GM19035 (cell line): Measurements from ENCODE around the gene SCAMP5.

Experiments
- ATAC-seq: cut with Tn5 transposase; IDR thresholded peaks from one replicate; pipeline ENCODE4 v1.9.1; 2021; ENCODE audit not compliant: unreplicated experiment

Gene SCAMP5

GRCh38 chr15:75021341-75021740 is 26.0 kb downstream of the SCAMP5 start:
- ATAC-seq = no peak

DNA sequence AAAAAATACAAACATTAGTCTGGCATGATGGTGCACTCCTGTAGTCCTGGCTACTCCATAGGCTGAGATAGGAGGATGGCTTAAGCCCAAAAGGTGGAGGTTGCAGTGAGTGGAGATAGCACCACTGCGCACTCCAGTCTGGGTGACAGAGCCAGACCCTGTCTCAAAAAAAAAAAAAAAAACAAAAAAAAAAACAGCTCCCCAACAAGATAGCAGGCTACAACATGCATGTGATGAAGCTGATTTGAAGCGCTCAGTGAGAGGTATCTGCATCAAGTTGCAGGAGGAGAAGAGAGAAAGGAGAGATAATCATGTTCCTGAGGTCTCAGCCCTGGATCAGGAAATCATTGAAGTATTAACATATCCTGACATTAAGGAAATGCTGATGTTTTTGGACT is 27.4 kb downstream of the SCAMP5 start:
- ATAC-seq = no peak

- peak; percentile 92 for ATAC-seq
Measured at GRCh38 chr15:75023181-75023871, 28.0 kb downstream of the SCAMP5 start, which contains the start of gene PPCDC. PPCDC (plus strand) TSS chr15:75023590; CDS start chr15:75028319, 4,729 bp downstream.

- ATAC-seq = no peak
Measured at GRCh38 chr15:75023872-75024636, 28.7 kb downstream of the SCAMP5 start.

- ATAC-seq = no peak
Measured at GRCh38 chr15:75025107-75025506, 29.7 kb downstream of the SCAMP5 start.

- ATAC-seq = no peak
Measured at GRCh38 chr15:75025548-75026260, 30.3 kb downstream of the SCAMP5 start.

GRCh38 chr15:75027551-75027950 is 32.2 kb downstream of the SCAMP5 start:
- no peak for ATAC-seq

GRCh38 chr15:75028991-75029377 is 33.6 kb downstream of the SCAMP5 start:
- ATAC-seq = no peak

GRCh38 chr15:75029378-75030022 is 34.1 kb downstream of the SCAMP5 start:
- no peak for ATAC-seq

DNA sequence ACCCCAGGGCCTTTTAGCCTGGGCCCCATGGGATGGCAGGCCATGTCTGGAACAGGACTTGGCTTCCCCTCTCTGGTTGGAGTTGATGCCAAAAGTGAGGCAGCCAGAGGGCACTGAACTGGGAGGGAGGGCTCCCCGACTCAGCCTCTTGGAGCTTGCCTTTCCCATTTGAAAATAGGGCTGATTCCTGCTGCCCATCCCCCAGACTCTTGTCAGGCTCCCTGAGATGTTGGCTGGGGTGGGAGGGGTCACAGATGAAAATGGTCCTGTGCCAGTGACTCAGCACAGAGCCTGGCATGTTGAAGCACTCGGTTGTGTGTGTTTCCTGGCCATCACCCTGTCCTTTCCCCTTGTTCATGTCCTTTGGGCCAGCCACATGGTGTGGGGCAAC is 34.7 kb downstream of the SCAMP5 start:
- ATAC-seq = no peak

DNA sequence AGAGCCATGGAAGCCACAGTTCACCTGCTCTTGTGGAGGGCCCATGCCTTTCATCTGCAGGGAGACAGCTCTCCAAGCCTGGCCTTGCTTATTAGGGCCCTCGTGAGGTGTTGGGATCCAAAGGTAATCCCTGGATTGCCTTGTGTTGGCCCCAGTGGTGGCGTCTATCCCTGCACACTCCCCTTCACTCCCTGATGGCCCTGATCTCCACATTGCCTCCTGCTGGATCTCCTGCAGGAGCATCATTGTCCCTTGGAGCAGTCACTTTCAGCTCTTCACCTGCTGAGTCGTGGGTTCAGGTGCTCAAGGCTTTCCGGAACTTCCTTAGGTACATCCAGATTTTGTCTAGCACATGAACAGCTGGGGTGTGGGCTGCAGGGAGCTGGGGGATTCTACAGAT is 35.1 kb downstream of the SCAMP5 start:
- ATAC-seq = no peak

- ATAC-seq = no peak
Measured at GRCh38 chr15:75031848-75032247, 36.5 kb downstream of the SCAMP5 start.

DNA sequence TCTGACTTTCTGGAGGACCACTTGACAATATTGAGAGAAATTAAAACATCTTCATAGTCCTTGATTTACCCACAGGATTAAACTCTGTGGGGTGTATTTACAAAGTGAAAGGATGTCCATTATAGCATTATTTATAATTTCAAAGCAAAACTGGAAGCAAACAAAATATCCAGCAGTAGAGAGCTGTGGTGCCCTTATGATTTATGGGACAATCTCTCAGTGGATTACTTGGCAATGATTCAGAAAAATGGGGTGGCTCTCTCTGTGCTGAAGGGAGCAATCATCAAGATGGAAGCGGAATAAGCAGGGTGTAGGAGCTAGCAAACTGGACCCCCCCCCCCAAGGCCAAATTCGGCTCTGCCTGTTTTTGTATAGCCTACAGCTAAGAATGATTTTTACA is 37.0 kb downstream of the SCAMP5 start:
- ATAC-seq = no peak

DNA sequence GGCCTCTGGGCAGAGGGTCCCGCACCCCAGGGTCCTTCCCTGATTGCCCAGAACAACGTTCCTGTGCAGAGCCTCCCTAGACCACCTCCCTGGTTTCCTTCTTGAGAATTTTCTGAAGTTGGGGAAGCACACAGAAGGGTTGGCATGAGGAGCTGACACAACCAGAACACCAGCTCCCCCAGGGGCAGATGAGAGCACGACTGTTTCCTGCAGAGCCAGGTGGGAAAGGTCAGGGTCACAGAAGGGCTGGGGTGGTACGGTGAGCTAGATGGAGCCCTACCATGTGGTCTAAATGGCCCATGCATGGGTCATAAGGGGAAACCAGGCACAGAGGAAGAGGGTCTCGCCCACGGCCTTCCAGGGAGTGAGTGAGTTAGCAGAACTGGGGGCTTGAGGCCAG is 38.4 kb downstream of the SCAMP5 start:
- ATAC-seq = no peak

DNA sequence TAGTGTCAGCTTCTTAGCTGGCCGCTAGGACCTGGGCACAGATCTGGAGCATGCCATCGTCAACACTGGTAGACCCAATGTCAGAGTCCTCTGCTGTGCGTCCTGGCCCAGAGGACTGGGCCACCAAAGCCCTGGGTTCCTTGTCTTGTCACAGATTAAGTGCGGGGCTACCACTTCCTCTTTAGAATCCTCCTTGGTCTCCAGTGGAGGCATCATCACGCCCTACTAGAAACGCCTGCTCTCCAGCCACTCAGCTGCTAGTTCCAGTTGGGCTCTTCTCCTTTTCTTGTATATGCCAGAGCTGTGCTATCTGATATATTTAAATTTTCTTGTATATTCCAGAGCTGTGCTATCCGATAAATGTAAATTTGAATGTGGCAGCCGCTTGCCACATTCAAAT is 39.3 kb downstream of the SCAMP5 start:
- ATAC-seq = no peak

DNA sequence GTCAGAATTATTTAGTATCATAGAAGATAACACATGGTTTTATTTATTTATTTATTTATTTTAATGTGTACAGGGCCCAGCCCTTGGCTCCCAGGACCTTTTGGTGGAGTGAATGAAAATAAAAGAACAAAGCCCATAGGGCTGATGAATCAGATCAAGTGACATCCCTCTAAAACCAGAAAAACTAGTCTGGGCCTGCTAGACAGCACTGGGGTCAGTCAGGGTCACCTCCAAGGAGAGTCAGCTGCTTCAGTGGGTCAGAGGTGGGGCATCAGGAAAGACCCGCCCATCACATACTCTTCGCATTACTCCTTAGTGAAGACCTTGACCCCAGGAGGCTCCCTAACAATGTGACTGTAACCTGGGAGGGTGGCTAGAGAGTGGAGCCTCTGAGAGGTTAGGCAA is 40.9 kb downstream of the SCAMP5 start:
- ATAC-seq = no peak

DNA sequence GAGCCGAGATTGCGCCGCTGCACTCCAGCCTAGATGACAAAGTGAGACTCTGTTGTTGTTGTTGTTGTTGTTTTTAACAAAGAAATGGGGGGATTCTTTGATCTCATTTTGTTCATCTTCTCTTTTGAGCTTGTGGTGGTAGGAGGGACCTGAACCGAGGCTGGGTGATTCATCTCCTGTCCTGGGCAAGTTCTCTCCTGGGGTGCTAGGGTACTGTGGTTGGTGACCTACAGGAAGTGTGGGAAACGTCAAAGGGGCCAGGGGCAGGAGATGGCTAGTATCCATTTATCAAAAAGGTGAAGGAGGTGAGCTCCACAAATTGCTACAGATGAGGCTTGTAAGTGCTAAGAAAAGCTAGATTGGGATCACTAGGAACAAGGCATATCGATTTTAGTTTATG is 42.3 kb downstream of the SCAMP5 start:
- no peak for ATAC-seq

GRCh38 chr15:75038231-75038630 is 42.9 kb downstream of the SCAMP5 start:
- no peak for ATAC-seq

DNA sequence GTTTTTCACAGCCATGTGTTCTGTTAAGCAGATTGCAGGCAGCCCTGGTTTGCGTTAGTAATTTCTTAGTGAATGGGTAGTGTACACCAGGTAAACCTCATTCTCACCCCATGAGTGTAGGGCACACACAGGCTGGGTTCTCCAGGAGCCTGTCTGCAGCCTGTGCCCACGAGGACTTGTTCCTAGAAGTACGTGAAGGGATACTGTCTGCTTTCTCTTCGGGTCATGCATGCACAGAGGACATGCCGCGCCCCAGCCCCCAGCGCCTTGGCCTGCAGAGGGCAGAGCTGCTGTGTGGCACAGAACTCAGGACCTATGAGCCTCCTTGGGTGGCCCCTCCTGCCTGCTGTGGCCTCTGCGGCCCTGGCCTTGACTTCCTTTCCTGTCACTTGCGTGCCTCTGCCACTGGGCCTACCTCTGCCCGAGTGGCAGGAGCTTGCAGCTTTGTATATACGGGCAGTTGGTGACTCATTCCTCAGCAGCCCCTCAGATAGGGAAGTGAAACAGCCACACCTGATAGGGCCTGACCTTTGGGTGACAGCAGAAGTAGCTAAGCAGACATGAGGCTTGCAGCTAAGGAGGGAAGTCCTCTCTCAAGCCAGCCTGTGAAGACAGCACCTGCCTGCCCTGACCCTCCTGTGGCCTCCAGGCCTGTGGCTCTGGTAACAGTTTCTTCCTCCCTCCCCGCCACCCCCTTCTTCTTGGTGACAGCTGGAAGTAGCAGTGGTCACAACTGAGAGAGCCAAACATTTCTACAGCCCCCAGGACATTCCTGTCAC is 47.6 kb downstream of the SCAMP5 start:
- peak; percentile 69 for ATAC-seq

GRCh38 chr15:75043509-75044257 is 48.3 kb downstream of the SCAMP5 start:
- ATAC-seq = peak; percentile 39
